Astrocyte (in vitro differentiated cells and primary cell): ENCODE data around the gene NUDT14.

ENCODE experiments used
- EZH2 ChIP-seq: IDR thresholded peaks from 2 replicates; pipeline ENCODE4 v1.6.1; 2012; ENCODE audit warnings: mild to moderate bottlenecking, low read length, inconsistent platforms; ENCODE audit not compliant: insufficient read depth
- TF ChIP-seq, protein P1 (sequence below): IDR thresholded peaks from 2 replicates; pipeline ENCODE4 v1.5.1; 2011; ENCODE audit warnings: low read depth, mild to moderate bottlenecking, inconsistent platforms, low read length, moderate library complexity; ENCODE audit not compliant: insufficient read depth

DNA sequence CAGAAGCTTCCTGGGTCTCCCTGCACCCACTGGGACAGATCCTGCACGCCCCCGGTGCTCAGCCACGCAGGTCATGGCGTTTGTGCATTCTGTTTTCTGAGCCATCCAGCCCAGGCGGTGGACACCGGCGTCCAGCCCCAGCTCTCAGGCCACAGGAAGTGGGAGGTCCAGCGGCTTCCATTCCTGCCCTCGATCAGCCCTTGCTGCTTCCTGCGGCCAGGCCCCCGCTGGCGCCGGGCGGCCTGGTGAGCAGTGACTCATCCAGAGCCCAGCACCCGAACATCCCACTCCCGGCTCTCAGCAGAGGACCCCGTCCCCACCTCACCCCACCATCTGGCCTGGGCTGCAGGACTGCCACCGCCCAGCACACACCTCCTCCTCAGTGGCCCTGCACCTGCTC is 18.0 kb upstream of the NUDT14 start:
- TF ChIP-seq, protein P1, sequence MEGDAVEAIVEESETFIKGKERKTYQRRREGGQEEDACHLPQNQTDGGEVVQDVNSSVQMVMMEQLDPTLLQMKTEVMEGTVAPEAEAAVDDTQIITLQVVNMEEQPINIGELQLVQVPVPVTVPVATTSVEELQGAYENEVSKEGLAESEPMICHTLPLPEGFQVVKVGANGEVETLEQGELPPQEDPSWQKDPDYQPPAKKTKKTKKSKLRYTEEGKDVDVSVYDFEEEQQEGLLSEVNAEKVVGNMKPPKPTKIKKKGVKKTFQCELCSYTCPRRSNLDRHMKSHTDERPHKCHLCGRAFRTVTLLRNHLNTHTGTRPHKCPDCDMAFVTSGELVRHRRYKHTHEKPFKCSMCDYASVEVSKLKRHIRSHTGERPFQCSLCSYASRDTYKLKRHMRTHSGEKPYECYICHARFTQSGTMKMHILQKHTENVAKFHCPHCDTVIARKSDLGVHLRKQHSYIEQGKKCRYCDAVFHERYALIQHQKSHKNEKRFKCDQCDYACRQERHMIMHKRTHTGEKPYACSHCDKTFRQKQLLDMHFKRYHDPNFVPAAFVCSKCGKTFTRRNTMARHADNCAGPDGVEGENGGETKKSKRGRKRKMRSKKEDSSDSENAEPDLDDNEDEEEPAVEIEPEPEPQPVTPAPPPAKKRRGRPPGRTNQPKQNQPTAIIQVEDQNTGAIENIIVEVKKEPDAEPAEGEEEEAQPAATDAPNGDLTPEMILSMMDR = no peak
- no peak for TF ChIP-seq EZH2
